GM18526 (cell line): Measurements from ENCODE around the gene SLC17A6.

Experiments used
- POLR2A ChIP-seq: IDR thresholded peaks from 3 replicates; pipeline ENCODE4 v1.6.1; 2011; ENCODE audit not compliant: insufficient read length; ENCODE audit errors: extremely low read depth

The SLC17A6 gene

GRCh38 chr11:22337596-22338485 is at the start of gene SLC17A6:
SLC17A6 (plus strand) TSS chr11:22338381; CDS start chr11:22338534, 153 bp downstream.
- no peak for TF ChIP-seq POLR2A

- TF ChIP-seq POLR2A, result no peak
These were observed 35.8 kb upstream of the SLC17A6 start for GRCh38 chr11:22302368-22302767.

DNA sequence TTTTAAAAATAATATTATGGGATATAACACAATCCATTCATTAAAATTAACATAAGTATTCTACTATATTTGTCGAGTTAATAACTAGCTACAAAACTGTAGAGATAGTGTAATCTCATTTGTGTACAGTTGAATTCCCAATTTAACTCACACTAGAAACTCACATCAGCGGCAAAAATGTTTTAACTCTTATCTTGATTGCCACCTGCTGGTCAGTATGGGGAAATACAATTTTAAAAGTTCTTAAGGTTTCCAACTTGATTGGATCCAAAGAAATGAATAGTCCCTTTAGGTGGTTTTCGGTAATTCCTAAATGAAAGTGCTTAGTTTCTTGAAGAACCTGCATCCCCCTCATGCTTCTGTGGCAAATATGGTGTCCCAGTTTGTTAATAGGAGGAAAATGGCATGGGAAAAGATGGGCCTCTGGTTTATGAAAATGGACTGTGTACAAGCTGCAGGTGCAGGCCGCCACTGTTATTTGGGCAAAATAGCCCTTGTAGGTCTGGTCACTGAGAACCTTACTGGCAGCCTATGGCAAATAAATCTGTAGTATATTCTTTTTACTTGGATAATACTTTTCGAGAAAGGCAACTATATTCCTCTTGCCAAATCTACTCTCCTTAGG is 33.7 kb upstream of the SLC17A6 start:
- TF ChIP-seq POLR2A, result no peak

- TF ChIP-seq POLR2A, result no peak
These were observed 20.5 kb upstream of the SLC17A6 start for GRCh38 chr11:22317656-22318055.

DNA sequence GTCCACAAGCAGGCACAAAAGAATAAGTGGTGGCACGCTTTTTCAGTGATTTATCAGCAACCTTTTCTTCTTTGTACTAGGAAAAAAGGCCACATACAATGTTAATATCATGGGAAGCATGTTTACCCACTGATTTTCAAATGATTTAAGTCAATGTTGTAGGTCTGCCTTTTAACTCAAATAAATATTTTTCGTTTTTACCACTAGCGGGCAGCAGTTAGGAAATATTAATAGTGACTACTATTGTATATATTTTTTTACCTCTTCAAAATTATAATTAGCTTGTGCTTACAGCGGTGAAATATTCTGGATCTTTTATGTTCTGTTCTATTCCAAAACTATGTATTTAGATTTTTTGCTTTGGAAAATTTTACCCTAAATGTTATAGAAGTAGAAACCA is 6.4 kb upstream of the SLC17A6 start:
- no peak for TF ChIP-seq POLR2A

DNA sequence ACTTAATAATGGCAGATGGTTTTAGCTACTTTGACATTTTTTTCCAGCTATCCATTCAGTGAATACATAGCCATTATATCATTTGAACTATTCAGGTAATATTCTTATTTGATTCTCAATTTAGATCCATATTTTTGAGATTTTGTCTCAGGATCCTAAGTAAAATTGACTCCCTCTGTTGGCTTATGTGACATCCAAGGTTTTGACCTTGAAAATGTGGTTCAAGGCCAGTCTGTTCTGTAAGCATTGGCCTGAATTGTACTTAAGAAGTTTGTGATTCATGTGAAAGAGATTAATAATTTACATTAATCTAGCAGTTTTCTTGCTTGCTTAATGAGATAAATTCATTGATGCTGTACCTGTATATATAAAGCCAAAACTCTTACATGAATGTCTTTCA is 1.6 kb upstream of the SLC17A6 start:
- TF ChIP-seq POLR2A, result no peak

- no peak for TF ChIP-seq POLR2A
These were observed 1.4 kb downstream of the SLC17A6 start for GRCh38 chr11:22339611-22340010.

DNA sequence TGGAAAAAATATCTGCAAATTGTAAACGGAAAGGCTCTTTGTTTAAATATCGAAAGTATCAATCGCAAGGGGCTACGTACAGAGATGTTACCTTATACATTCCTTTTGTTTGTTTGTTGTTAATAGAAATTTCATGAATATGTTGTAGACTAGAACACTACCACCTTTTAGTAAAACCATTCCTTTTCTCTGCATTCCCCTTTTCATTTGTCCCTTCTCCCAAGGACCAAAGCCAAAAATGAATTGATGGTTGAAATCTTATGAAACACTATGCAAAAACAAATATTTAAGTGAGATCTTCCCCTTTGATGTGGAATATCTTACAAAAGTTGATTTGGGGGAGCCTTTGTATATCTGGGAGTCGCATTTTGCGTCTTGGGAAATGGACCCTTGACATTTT is 2.1 kb downstream of the SLC17A6 start:
- TF ChIP-seq POLR2A, result no peak

- no peak for TF ChIP-seq POLR2A
These were observed 2.8 kb downstream of the SLC17A6 start for GRCh38 chr11:22340701-22341587.

- no peak for TF ChIP-seq POLR2A
These were observed 3.4 kb downstream of the SLC17A6 start for GRCh38 chr11:22341588-22341931.

DNA sequence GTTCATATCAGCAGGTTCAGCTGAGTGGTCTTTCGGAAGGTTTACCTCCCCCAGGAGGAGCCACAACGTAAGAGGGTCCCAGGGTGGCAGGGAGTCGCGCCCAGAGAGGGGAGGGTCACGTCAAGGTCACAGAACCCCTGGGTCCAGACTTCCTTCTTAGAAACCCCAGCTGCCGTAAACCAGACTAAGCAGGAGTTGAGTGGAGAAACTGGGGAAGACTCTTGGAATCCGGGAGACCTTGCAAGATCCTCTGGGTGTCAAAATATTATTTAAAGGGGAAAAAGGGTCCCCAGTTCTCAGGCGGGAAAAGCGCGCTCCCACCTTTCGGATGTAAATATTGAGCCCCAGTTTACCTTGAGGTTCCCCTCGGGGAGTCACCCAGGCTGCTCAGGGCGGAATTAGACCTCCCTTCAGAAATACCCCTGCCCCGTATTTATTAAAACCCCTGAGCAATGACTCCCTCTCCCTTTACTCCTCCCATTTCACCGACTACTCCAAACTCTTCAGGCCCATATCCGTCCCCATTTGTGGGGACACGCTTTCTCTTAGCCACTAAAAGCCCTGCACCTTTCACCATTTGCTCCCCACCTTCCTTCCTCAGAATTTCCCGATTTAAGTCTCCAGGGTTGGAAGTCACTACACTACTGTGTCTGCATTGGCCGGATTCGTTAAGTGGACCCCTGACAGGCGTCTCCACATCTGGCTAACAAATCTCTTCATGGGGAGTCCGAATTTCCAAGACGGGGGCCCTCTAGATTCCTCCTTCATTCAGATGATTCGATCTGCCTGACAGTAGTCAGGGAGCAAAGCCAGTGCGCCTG is 4.2 kb downstream of the SLC17A6 start:
- TF ChIP-seq POLR2A, result no peak

- TF ChIP-seq POLR2A, result no peak
These were observed 4.8 kb downstream of the SLC17A6 start for GRCh38 chr11:22343032-22343324.

- TF ChIP-seq POLR2A, result no peak
These were observed 5.3 kb downstream of the SLC17A6 start for GRCh38 chr11:22343371-22344032.

DNA sequence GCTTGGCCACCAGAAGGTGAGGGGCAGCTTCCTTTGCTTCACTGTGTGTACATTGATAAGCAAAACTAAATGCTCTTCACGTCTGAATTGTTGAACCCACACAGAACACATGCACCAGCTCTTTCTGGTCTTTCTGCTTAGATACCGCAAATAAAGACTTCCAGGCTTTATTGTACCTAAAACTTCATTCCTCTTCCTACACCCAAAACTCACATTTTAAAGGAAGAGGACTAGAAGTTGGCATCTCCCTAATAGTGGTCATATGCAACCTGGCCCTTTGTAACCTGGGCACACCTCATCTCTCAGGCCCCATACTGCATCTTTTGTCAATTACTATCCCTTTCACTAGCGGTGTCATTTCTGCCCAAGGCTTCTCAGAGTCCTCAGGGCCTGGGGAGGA is 5.9 kb downstream of the SLC17A6 start:
- no peak for TF ChIP-seq POLR2A
